ENCODE data around the gene ZFP1. TPM values are rescaled to one million over a fixed set of nuclear protein-coding genes. Genes with fewer than 3 reads are reported as not detected.

The ZFP1 gene
- total RNA-seq, 1 donor from 2014 or later = 11.4 TPM

Other genes with a start within 250 kb of the ZFP1 start
- gene WDR59, start 163.4 kb upstream of the ZFP1 start, total RNA-seq = 72.5 TPM
- gene ZNRF1, start 149.5 kb upstream of the ZFP1 start, total RNA-seq = 30.7 TPM
- 14.5 TPM for gene LDHD, start 31.7 kb upstream of the ZFP1 start, total RNA-seq
- 26.7 TPM for gene CTRB2, start 58.6 kb downstream of the ZFP1 start, total RNA-seq
- gene CTRB1, start 70.5 kb downstream of the ZFP1 start, total RNA-seq = 15.0 TPM
- 223 TPM for gene BCAR1, start 103.1 kb downstream of the ZFP1 start, total RNA-seq